ENCODE data around the gene PARS2. TPM values are rescaled to one million over a fixed set of nuclear protein-coding genes. Genes with fewer than 3 reads are reported as not detected.

PARS2 gene
- total and polyA plus RNA-seq, 10 donors = 0.96 to 3.8 (median 3.1) TPM

DNA sequence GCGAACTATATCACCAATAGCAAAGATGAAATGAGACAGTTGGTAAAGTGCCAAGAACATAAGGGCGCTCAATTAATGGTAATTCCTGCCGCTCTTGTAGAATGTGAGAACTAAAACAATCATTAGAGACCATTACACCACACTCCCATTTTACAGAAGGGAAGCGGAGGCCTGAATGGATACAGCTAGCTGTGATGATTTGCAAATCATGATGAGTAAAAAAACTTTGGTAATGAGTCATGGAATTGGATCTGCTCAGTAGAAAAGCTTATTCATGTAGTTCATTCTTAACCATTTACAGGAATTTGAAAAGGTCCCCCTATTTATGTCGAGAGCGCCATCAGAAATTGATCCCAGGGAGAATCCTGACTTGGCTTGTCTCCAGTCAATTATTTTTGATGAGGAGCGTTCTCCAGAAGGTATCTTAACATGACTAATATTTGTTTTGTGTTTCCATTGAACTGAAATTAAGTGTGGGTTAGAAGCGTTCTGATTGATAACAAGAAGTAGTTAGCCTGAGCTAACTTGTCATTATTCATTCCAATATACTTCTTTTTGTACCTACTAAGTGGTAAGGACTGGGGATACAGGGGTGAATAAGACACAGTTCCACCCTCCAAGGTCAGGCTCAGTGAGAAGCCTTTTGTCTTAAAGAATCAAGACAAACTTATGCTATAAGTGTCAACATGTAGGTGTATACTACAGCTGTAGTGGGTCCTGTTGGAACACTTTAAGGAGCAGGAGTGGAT is 47.9 kb downstream of the PARS2 start:
- peak overlapping the region; percentile 74 to 96 (median 86) for H3K4me3 ChIP-seq
- H3K36me3 ChIP-seq = peaks cover 0 to 41% (median 26%) of the 10 kb centered on the region in 6 donors
- H3K9me3 ChIP-seq = no peaks in the 10 kb centered on the region
- TF ChIP-seq, protein P1, sequence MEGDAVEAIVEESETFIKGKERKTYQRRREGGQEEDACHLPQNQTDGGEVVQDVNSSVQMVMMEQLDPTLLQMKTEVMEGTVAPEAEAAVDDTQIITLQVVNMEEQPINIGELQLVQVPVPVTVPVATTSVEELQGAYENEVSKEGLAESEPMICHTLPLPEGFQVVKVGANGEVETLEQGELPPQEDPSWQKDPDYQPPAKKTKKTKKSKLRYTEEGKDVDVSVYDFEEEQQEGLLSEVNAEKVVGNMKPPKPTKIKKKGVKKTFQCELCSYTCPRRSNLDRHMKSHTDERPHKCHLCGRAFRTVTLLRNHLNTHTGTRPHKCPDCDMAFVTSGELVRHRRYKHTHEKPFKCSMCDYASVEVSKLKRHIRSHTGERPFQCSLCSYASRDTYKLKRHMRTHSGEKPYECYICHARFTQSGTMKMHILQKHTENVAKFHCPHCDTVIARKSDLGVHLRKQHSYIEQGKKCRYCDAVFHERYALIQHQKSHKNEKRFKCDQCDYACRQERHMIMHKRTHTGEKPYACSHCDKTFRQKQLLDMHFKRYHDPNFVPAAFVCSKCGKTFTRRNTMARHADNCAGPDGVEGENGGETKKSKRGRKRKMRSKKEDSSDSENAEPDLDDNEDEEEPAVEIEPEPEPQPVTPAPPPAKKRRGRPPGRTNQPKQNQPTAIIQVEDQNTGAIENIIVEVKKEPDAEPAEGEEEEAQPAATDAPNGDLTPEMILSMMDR (IDR thresholded peaks at IDR 0.05 in 8 of 11, conservative IDR thresholded peaks at IDR 0.05 in 3 of 11) = no peak
- TF ChIP-seq POLR2AphosphoS5 (IDR thresholded peaks at IDR 0.05) = no peak
- TF ChIP-seq POLR2A (IDR thresholded peaks at IDR 0.05) = no peak
- no peaks in the 10 kb centered on the region for H3K27me3 ChIP-seq (replicated peaks in 1 of 7)
- intact Hi-C loops (cut with DNase I; ENCODE audit: low total_unique reads) = no loop called here
- 38 to 50% (median 44%) methylated on average over 8 of the region's 8 CpGs for WGBS, 5 donors
- DNase-seq = no peak
- H3K27ac ChIP-seq = peak overlapping the region in 4 of 8 donors; percentile 71 to 88 (median 84)
- peaks cover 9 to 39% (median 29%) of the 10 kb centered on the region in 6 donors for H3K4me1 ChIP-seq

DNA sequence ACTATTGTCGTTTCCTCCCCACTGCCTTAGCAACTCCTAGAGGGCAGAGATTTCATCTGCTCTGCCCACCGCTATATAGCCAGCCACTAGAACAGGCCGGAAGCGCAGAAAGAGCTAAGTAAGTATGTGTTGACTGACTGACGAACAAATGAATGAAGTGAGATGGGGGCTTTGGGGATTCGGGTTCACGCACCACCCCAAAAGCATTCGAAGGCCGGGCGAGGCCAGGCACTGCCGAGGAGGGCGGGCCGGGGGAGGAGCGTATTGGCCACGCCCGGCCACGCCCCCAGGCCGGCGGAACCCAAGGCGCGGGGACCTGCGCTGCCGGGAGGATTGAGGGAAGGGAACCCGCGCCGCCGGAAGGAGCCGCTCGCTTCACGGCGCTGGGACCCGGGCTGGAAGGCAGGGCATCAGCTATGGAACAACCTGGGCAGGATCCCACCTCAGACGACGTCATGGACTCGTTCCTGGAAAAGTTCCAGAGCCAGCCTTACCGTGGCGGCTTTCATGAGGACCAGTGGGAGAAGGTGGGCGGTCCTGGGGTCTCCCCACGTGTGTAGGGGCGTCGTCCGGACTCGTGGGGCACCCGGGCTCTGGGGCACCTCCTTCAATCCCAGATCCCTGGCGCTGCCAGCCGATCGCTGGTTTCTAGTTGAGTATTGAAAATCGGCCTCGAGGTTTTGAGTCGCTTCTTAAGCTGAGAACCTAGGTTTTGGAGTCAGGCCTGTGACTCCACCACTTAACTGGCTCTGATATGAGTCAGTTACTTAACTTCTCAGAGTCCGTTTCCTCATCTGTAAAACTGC is 48.6 kb downstream of the PARS2 start, which contains the start of gene TTC4:
TSS of gene TTC4 (plus strand) at position 369 of the 806 bp plus-strand sequence. CDS start at position 417, 48 bp downstream.
- Histone ChIP-seq H3K27me3 (replicated peaks in 1 of 7) (no peaks in the 10 kb centered on the region), H3K4me3 (peak within 1 kb of the TSS; percentile 74 to 96 (median 86)), H3K27ac (peak within 1 kb of the TSS; percentile 59 to 88 (median 76)), H3K36me3 (peaks cover 0 to 33% (median 21%) of the 10 kb centered on the region in 6 donors), H3K4me1 (peaks cover 9 to 39% (median 29%) of the 10 kb centered on the region in 6 donors), H3K9me3 (no peaks in the 10 kb centered on the region)
- DNase-seq = peak; percentile 96
- intact Hi-C loops (cut with DNase I; ENCODE audit: low total_unique reads) = no loop called here
- TF ChIP-seq, protein P1 (IDR thresholded peaks at IDR 0.05 in 8 of 11, conservative IDR thresholded peaks at IDR 0.05 in 3 of 11) = peak in 4 of 11 experiments; percentile 6 to 31 (median 14)
- TF ChIP-seq POLR2A (IDR thresholded peaks at IDR 0.05) = peak in 1 of 3 donors; percentile 72
- TF ChIP-seq POLR2AphosphoS5 (IDR thresholded peaks at IDR 0.05) = peak; percentile 88 to 91 (median 89)
- 0 to 2% (median 1%) methylated on average over 36 to 51 of the region's 51 CpGs for WGBS, 5 donors

DNA sequence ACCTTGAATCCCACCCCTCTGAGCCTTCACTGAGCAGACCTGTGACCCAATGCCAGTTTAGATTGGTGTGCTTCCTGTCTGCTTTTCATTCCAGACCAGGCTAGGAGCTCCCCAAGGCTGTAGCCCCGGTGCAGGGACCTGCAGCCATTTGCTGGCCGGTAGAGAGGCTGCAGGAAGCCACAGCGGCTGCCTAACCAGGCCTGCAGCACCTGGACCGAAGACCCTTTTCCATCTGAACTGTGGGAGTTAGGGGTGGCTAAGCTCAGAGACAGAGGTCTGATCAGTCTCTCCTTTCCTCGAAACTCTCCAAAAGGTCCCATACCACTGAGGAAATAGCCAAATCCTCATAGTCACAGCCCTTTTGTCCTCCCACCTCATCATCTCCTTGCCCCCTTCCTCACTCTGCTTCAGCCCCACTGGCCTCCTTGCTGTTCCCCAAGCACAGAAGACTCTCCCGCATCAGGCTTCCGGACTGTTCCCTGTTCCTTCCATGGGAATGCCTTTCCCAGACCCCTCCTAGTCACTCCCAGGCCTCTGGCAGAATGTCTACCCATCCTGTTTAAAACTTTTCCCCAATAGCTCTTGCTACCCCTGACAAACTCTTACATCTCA is 49.3 kb downstream of the PARS2 start:
- Histone ChIP-seq H3K27me3 (replicated peaks in 1 of 7) (no peaks in the 10 kb centered on the region), H3K9me3 (no peaks in the 10 kb centered on the region), H3K27ac (peak overlapping the region in 7 of 8 donors; percentile 63 to 88 (median 78)), H3K4me1 (peaks cover 9 to 39% (median 29%) of the 10 kb centered on the region in 6 donors), H3K4me3 (peak overlapping the region; percentile 74 to 96 (median 86)), H3K36me3 (peaks cover 0 to 27% (median 19%) of the 10 kb centered on the region in 6 donors)
- 89 to 93% (median 92%) methylated on average over 7 of the region's 7 CpGs for WGBS, 5 donors
- no peak for TF ChIP-seq POLR2A (IDR thresholded peaks at IDR 0.05)
- TF ChIP-seq, protein P1 (IDR thresholded peaks at IDR 0.05 in 8 of 11, conservative IDR thresholded peaks at IDR 0.05 in 3 of 11) = no peak
- TF ChIP-seq POLR2AphosphoS5 (IDR thresholded peaks at IDR 0.05) = no peak
- intact Hi-C loops (cut with DNase I; ENCODE audit: low total_unique reads) = no loop called here
- DNase-seq = no peak
